HG03460 (cell line): Measurements from ENCODE around the gene ARHGAP21.

Experiments used
- ATAC-seq: cut with Tn5 transposase; IDR thresholded peaks from one replicate; pipeline ENCODE4 v1.9.1; 2021; ENCODE audit not compliant: unreplicated experiment

The ARHGAP21 gene

DNA sequence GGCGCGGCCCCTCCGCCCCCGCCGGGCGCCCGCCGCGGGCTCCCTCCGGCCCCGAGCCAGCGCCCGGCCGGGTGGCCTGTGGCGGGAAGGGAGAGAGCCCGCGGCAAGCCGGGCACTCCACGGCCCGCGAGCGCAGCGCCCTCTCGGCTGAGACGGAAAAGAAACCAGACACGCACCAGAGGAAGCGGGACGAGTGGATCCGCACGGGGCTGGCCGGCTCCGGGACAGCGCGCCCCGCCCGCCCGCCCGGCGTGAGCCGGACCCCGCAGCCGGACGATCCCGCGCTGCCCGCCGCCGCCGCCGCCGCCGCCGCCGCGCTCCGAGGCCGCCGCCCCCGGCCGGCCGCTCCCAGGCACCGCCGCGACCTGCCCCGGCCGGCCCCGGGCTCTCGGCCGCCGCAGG, 300 bp downstream of the ARHGAP21 start:
- peak; percentile 13 for ATAC-seq

DNA sequence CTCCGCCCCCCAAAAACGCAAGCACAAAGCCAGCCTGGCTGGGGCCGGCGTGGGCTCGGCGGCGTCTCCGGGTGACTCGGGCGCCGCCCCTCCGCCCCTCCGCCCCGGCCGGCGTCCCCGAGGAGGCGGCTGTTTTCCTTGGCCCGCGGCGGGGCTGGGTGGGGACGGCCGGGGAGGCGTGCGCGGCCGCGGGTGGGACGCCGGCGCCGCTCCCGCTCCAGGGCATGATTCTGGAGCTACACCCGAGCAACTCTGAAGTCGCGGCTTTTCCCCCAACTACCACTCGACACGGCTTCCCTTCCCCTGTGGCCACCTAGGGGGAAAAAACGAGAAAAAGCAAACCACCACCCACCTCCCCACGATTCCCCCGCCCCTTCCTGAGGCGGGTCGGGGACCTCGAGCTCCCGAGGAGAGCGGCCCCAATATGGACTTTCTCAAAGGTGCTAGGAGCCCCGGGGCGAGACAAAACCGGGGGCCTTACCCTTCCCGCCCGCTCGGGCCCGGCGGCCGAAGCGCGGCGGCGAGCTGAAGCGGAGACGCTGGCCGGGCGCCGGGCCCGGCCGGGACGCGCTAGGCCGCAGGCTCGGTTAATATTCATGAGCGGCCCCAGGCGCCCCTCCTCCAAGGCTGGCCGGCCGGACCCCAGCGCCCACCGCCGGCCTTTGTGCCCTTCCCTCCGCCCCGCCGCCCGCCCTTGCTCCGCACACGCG, 856 bp downstream of the ARHGAP21 start:
- ATAC-seq = peak; percentile 19

DNA sequence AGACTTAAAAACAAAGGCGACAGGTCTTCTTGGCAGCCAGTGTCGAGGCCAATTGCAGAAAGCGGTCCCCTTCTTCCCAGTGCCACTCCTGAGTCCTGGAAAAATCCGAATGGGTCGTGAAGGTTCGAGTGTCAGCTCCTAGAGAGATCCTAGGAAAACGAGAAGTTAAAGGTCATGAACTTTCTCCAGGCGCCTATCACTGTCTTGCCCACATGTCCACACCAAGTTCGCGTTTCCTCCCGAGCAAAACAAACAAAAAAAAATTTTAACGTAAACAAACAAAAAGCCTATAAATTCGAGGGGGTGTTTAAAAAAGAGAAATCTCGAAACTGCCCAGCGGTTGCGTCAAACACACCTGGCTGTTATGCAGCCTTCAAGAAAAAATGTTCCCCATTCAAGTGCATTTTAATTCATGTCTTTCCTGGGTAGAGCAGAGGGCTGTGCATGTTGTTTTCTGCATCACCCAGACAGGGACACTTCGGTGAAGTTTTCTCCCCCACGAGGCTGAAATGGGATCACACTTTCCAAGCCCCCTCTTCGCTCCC, 1.5 kb downstream of the ARHGAP21 start:
- ATAC-seq = no peak

DNA sequence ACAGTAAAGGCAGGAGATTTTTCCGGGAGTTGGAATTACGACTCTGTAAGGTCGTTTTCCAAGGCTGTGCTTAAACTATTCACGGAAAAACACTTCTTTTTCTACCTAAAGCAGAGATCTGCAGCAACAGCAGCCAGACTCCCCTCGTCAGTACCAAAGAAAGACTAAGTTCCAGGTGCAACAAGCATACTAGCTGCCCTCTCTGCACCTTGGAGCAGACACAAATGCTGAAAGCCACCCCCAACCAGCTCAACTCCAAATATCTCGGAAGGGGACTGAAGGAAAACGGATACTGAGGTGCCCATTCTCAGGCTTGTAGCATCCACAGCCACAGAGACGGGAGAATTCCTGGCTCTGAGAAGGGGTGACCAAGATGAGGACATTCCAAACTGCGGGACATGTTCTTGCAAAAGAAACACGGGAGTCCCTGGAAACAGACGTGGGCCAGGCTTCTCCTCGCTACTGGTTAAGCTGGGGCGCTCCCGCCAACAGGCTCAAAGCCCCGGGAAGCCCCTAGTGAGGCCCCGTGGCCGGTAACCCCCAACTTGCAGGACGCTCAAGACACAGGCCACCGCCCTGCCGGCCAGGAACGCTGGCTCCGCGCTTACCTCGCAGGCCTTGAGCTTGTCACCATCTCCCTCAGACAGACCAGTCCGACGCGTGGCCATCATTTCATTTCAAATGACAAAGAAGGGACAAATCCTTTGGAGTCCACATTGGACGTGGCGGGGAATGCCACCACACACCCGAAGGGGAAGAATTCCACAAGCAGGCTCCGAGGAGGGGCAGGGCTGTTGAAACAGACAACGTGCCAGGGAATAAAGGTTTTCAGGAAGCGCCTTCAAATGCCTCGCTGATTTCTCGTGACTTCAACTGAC, 2.2 kb downstream of the ARHGAP21 start:
- no peak for ATAC-seq

DNA sequence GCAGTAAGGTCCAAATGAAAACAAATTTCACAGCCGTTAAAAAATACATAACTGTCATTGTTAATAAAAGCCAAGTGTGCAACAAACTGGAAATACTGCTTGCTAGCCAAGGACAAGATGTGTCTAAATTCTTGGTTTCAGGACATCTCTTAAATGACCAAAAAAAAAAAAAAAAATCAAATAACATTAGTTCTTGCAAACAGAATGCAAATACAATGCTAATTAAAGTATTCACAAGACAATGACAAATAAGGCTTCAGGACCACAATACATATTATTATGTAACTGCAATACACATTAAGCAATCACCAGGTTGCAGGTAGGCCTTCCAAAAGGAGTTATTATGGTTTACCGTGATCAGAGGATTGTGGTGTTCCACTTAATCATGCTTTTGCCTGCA, 3.6 kb downstream of the ARHGAP21 start:
- ATAC-seq = no peak

DNA sequence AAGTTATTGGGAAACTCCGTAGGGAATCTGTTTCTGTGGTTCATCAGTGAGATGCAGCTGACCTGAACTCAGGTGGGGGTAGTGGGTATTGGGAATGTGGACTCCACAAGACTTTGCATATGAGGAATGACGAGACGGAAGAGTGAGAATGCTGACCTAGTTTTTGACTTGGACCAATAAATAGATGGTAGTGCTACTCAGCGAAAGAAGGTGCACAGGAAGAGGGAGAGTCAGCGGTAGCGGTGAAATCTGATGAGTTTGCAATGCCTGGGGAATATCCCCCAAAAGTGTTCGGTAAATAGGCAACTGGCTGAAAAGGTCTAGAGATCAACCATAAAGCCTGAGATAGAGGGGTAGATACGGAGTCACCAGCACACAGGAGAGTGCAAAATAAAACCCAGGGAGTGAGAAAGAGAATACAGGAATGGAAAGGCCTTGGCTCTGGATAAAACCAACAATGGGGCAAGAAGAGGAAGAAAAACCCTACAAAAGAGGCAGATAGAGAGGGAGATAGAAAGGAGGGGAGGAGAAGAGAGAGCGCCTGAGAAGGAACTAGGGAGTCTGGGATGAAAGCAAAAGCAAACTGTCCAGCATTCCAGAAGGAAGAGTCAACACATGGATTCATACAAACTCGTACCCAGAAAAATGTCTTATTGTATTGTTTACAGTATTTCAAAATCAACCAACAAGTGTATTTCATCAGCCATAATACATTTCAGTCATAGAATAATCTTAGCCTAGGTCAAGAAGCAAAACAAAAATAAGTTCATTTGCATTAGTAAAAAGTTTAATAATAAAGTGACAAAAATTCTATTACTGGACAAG, 5.4 kb downstream of the ARHGAP21 start:
- no peak for ATAC-seq

DNA sequence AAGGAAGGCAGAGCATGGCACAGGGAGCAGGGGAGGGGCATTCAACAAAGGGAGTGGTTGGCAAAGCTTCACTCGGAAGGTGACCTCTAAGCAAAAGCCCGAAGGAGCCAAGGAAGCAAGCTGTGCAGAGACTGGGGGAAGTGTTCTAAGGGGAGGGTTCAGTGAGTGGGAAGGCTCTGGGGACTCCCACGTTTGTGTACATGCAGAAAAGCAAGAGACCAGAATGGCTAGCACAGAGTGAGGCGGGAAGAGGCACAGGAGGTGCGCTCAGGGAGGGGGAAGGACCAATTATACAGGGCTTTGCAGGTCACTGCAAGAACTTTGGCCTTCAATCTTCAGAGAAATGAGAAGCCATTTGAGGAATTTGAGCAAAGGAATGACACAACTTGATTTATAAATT, 7.4 kb downstream of the ARHGAP21 start:
- no peak for ATAC-seq

DNA sequence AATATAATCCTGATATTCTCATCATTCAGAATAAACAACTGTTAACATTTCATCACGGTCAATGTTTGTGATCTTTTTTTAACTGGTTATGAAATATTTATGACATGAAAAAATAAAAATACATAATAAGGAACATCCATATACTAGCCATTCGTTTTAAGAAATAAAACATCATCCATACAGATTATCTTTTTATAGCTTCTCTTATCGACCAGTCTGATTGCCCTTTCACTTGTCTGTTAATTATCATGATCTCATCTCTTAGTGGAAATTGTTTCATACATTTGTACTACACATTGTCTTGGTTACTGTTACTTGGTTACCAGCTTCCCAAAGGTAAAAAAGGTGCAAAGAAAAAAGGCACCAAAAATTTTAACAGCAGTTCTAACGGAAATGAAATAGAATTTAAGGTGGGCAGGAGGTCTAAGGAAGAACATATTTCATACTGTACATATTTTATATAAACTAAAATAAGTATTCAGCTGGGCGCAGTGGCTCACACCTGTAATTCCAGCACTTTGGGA, 8.4 kb downstream of the ARHGAP21 start:
- ATAC-seq = no peak

DNA sequence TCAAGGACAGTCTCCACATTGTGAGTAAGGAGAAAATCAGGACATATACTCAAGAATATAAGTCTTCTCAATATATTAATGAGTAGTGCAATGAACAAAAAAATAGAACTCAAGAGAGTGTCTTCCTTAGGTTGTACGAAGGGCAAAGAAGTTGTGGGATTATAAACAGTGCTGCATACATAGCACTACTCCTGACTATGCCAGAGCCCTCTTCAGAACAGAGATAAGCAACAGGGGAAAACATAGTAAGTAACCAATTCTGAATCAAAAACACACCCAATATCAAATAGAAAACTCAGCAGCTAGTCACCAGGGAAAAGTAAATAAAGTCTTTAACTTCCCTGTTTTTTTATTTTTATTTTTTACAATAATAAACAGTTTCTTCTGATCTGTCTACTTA, 10.6 kb downstream of the ARHGAP21 start:
- no peak for ATAC-seq

DNA sequence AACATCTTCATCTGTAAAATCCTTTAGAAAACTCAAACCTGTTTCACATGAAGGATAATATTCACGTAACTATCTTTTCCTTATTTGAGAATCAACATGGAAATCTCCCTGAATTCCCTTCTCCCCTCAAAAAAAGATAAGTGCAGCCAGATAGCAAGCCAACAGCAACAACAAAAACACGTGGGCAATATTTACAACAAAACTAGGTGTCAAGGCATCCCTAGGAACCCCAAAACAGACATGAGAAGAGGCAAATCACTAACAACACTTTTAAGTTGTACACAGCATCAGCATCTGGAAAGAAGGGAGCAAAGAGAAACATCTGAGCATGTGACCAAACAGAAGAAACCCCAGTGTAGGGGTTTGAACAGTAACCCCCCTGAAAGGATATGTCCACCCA, 12.2 kb downstream of the ARHGAP21 start:
- no peak for ATAC-seq

DNA sequence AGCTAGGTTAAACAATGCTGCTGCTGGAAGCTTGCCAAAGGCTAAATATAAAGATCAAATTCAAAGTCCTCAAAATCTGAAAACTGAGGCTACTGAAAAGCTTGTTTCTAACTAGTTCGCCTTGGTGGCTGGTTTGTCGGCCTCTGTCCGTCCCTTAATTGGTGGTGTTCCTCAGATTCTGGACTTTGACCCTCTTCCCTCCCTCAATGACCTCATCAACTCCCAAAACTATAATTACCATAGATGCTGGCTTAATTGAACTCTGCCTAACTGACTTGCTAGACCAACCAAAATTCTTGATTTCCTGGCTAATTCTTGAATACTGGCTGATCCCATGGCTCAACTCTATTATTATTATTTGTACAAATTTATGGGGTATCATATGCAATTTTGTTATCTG, 15.6 kb downstream of the ARHGAP21 start:
- no peak for ATAC-seq

DNA sequence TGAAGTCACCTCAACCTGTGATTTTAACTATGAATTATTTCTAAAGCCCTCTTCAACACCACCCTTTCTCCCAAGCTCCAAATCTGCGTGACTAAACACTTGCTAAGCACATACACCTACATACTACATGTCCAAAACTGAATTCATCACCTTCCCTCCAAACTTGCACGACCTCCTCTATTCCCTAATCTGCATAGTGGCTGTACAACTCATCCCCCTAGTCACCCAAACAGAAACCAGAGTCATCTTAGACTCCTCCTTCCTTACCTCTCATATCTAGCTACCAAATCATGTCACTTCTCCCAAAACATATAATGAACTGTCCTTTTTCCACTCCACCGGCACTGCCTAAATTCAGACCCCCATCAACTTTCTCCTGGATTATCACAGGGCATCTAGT, 16.2 kb downstream of the ARHGAP21 start:
- no peak for ATAC-seq

DNA sequence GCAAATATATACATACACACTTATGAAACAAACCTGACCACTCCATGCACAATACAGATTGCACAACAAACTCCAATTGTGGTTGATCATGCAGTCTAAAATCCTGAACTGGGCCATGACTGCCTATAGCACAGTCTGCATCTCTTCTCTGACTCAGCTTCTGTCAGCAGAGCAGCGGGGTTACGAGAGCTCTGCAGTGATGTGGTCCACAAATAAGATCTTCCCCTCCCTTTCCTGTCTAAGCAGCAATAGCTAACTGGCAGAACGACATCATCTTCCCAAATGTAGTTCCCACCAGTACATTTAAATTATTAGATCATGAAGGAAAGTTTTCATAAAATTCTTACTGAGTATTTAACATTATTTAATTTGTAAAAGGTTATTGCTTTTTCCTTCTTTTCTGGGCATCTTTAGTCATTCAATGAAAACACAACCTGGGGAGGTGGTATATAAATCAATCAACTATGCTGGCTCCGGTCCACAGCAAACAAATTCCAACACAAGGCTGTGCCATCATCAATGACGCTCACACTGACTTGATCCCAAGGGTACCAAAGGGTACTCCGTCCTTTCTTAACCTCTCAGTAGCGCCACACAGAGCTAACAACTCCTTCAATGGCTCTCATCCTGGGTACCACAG, 17.1 kb downstream of the ARHGAP21 start:
- peak; percentile 60 for ATAC-seq

DNA sequence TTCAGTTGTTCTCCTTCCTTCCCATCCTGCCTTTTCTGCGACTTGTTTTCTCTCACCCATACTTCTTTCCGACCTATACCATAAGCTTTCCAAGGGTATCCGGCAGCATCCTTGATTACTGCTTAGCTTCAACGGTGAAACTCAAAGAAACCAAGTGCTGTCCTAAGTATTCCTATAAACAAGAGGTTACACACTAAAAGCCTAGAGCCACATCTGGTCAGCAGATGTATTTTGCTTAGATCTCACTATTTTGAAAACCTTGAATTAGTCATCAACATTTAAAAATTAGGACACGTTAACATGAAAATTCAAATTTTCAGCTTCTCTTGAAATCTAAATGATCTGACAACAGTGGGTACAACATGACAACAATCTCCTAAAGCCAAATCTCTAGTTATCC, 20.0 kb downstream of the ARHGAP21 start:
- no peak for ATAC-seq

DNA sequence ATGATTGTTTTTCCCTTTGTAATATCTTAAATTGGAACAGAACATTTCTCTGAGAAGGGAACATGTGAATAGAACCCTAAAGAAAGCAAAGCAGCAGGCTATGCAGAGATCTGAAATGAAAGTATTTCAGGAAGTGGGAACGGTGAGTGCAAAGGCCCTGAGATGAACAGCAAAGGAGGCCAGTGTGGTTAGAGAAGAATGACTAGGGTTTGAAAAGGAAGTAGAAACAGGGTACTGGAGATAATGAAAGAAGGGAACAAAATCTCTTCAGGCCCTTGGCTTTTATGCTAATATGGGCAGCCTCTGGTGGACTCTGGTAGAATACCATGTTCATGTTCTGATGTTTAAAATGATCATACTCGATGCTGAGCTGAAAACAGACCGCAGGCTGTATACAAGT, 22.2 kb downstream of the ARHGAP21 start:
- peak; percentile 81 for ATAC-seq

DNA sequence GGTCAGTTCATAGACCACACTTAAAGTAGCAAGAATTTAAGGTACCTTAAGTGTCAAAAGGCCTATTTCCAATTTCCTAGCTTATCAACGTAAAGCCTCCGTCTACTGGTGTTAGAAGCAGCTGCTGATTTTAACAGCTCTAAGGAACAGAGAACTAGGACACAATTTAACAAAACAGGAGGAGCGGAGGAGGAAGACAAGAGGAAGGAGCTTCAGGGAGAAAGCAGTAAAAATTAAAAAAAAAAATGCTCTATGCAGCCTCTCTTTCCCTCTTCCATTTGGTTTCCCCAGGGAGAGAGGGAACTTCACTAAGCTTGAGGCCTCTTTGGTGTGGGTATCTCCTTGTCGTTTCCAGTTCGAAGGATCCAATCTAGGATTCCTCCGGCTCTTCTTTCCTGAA, 22.7 kb downstream of the ARHGAP21 start:
- ATAC-seq = no peak

DNA sequence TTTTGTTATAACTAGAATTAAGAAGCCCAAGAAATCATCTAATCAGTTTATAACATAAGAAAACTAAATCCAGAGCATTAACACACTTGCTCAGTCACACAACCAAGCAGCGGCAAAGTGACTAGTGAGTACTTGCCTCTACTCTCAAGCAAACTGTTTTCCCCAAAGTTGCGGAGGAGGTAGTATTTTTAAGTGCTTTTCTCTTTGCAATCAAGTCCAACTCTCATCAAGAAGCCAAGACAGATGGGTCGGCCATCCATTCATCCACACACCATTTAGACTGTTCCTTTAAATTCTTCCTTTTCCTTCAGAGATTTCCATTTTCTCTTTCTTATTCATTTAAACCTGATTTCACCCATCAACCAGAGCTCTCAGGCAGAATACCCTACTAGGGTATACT, 25.4 kb downstream of the ARHGAP21 start:
- ATAC-seq = no peak

DNA sequence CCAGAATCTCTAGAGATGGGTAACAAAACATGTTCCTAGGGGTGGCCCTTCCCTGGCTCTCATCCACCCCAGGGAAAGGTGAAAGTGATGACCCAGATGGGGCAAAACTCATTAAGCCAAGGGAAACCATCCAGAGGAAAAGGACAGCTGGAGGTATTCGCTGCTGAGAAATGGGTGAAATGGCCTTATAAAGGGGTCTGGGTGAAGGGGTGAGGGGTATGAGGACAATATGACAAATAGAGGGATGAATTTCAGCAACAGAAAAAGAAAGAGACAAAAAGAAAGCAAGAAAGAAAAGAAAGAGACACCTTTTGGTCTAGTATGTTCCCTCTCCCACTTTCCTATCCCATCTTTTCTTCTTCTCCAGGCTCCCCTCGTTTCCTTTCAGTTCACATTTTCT, 26.6 kb downstream of the ARHGAP21 start:
- no peak for ATAC-seq

DNA sequence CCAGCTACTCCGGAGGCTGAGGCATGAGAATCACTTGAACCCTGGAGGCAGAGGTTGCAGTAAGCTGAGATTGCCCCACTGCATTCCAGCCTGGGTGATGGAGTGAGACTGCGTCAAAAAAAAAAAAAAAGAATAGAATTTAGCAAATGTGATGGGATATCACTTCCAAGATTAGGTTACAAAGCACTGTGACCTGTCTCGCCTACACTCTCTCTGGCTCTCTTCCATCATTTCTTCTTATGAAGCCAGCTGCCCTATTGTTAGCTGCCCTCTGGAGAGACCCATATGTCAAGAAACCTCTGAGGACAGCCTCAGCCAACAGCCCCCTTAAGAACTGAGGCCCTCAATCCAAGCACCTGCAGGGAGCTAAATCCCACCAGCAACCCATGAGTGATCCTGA, 28.2 kb downstream of the ARHGAP21 start:
- no peak for ATAC-seq

DNA sequence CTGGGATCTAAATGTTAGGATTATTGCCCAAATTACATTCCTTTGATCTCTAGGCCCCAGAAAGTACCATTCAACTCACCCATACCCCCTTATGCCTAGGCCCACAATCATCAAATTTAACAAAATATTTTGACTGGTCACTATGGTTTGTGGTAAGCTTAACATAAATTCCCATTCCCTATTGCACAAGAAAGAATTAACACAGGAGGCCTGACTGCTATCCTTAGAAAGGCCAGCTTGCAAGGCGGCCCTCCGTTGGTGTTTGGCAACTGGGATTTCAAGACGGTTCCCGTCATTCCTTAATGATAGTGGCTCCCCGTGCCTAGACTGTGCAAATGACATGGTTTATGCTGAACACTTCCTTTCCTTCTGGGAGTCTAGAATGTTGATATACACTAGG, 29.6 kb downstream of the ARHGAP21 start:
- ATAC-seq = no peak
